Epithelial cell of umbilical artery (primary cell): ENCODE results near the gene C1orf226. TPM values are rescaled to one million over a fixed set of nuclear protein-coding genes. Genes with fewer than 3 reads are reported as not detected.

ENCODE experiments used
- total RNA-seq: library from RNA; depleted of rRNA; stranded (reverse); fragments of >200 nt; gene quantifications from 2 replicates; pipeline ENCODE4 v1.2.3, GENCODE V29; 2014

C1orf226 gene
- 0.32 and 1.5 TPM in 2 replicates for total RNA-seq

GRCh38 chr1:162381383-162381782, at the start of gene C1orf226:
Gene C1orf226 (plus strand): TSS chr1:162381728. CDS start chr1:162381902, 174 bp downstream.

GRCh38 chr1:162376691-162377090, 4.8 kb upstream of the C1orf226 start, which contains the start of gene SPATA46:
Gene SPATA46 (minus strand): TSS chr1:162376854. CDS start chr1:162376790, 64 bp downstream.

GRCh38 chr1:162412002-162412401, 30.5 kb downstream of the C1orf226 start, which contains the start of gene SH2D1B:
Gene SH2D1B (minus strand): TSS chr1:162412136. CDS start chr1:162412016, 120 bp downstream.

Other genes starting within 250 kb of the C1orf226 start
- gene SPATA46, start 4.9 kb upstream of the C1orf226 start, total RNA-seq: not detected in 2 replicates
- gene SH2D1B, start 30.4 kb downstream of the C1orf226 start, total RNA-seq: not detected in 2 replicates
- 56.2 and 84.5 TPM in 2 replicates for gene UHMK1, start 116.1 kb downstream of the C1orf226 start, total RNA-seq
- 223 and 228 TPM in 2 replicates for gene UAP1, start 180.0 kb downstream of the C1orf226 start, total RNA-seq